ENCODE results near the gene RTTN.

- no peak for TF ChIP-seq CTCF (conservative IDR thresholded peaks at IDR 0.05; ENCODE audit: low read depth in 2 of 2)
- no peak for TF ChIP-seq EZH2 (IDR thresholded peaks at IDR 0.05; ENCODE audit: low read depth, unreplicated experiment)
- no peak for TF ChIP-seq JUNB (IDR thresholded peaks at IDR 0.05; ENCODE audit: unreplicated experiment)
- TF ChIP-seq EZH2phosphoT487 (IDR thresholded peaks at IDR 0.05; ENCODE audit: unreplicated experiment) = no peak
- no peak for TF ChIP-seq NANOG (IDR thresholded peaks at IDR 0.05; ENCODE audit: borderline replicate concordance)
- no peak for TF ChIP-seq POLR2AphosphoS5 (IDR thresholded peaks at IDR 0.05; ENCODE audit: low read depth)
Measured at GRCh38 chr18:69996417-69996816, 209.1 kb downstream of the RTTN start.

All from GM23338 (cell line).